ENCODE data around the gene PLSCR5. TPM values are rescaled to one million over a fixed set of nuclear protein-coding genes. Genes with fewer than 3 reads are reported as not detected.

PLSCR5 gene
- total RNA-seq, 2 experiments from 2014 or later, result not detected

DNA sequence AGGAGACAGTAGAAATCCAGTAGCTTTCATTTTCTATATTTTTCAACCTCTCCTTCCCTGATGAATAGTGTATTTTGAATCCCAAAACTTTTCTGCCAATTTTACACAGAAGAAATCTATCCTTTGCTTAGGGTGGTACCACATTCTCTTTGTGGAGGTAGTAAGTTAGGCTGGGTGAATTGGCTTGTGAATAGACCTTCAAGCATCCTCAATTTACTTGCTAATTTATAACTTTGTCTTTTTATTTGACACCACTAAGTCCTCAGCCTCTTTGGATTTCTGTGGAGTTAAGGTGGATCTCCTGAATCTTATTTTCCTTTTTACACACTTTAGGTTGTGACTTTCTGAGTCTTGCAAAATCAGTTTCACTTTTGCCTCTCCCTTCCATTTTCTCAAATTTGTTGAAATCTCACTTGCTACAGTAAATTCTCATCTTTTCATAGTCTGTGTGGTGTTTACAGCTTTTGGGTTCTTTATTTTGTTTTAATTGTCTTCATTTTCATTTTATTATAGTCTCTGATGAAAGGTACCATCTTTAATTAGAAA, 55.0 kb downstream of the PLSCR5 start:
- Mint-ChIP-seq H3K4me1 (peaks cover 72% of the 10 kb centered on the region), H3K36me3 (ENCODE audit: low read depth) (peaks cover 5% of the 10 kb centered on the region), H3K27ac (peak overlapping the region; percentile 69), H3K27me3 (peaks cover 4% of the 10 kb centered on the region), H3K4me3 (peak overlapping the region; percentile 60), H3K9me3 (no peaks in the 10 kb centered on the region)
- ChIA-PET CTCF (no interaction called here), POLR2A (interaction anchor here (1.0 kb wide), 1 partner anchor 44 kb away, joined by 3 read pairs; no protein-coding TSS in a partner anchor)
- DNase-seq, result no peak

DNA sequence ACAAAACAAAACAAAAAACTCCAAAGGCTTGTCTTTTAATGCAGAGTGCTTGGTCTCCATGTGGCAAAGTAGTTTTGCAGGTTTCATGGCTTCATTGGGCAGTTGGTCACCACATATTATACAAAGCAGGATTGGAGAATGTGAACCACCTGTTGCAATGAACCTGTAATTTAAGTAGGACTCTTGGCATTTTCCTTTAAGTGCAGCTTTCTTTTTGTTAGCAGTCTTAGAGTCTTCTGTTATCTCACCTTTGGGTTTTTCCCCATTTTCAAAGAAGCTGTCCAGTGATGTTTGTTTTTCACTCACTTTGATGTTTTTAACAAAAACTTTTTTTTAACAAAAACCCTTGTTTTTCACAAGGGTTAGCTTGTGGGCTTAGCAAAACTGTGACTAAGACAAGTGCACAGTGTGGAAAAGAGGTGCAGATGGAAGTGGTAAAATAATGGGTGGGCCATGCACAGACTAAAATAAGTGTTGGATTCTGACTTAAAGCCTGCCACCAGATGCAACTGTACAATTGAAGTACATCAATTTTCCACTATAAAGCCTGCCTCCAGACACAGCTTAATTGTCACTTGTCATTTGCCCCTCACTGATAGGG, 57.8 kb downstream of the PLSCR5 start:
- CTCF ChIA-PET, result interaction anchor here (1.0 to 1.2 kb wide), 2 partner anchors 9 to 30 kb away, joined by 3 read pairs; no protein-coding TSS in a partner anchor
- Mint-ChIP-seq H3K36me3 (ENCODE audit: low read depth) (peaks cover 27% of the 10 kb centered on the region), H3K9me3 (no peaks in the 10 kb centered on the region), H3K27me3 (no peaks in the 10 kb centered on the region), H3K4me1 (peaks cover 64% of the 10 kb centered on the region), H3K4me3 (no peak overlapping the region), H3K27ac (peak overlapping the region; percentile 74)
- POLR2A ChIA-PET, result no interaction called here
- no peak for DNase-seq

GRCh38 chr3:146546366-146546965, 58.7 kb downstream of the PLSCR5 start:
- H3K27ac Mint-ChIP-seq, result peak overlapping the region; percentile 74
- no peaks in the 10 kb centered on the region for H3K27me3 Mint-ChIP-seq
- H3K4me1 Mint-ChIP-seq, result peaks cover 72% of the 10 kb centered on the region
- H3K36me3 Mint-ChIP-seq (ENCODE audit: low read depth), result peaks cover 35% of the 10 kb centered on the region
- peak overlapping the region; percentile 11 for H3K4me3 Mint-ChIP-seq
- ChIA-PET POLR2A (no interaction called here), CTCF (interaction anchor here (1.0 to 1.4 kb wide), 3 partner anchors 10 to 91 kb away, joined by 3 read pairs; no protein-coding TSS in a partner anchor)
- no peaks in the 10 kb centered on the region for H3K9me3 Mint-ChIP-seq
- peak; percentile 23 for DNase-seq

DNA sequence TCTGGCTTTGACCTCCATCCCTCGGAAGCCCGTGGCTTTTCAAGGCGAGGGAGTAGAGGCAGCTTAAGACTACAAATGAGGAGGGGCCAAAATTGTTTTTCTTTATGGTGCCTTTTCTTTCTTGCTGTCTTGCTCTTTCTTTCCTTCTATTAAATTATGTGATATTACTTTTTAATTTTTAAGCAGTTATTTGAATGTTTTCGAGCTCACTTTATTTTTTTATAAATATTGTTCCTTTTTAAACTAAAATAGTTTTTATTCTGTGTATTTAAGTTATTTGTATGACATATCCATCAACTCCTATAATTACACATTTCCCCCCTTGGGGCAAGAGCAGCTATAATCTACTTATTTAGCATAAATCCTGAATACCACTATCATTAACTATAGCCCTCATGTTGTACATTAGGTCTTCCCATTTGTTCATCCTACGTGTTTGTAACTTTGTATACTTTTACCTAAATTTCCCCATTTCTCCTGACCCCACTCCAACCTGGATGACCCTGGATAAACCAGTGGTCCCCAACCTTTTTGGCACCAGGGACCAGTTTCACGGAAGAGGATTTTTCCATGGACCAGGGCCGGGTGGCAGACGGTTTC, 60.1 kb downstream of the PLSCR5 start:
- Mint-ChIP-seq H3K27me3 (no peaks in the 10 kb centered on the region), H3K36me3 (ENCODE audit: low read depth) (peaks cover 45% of the 10 kb centered on the region), H3K9me3 (no peaks in the 10 kb centered on the region), H3K4me3 (peak overlapping the region; percentile 90), H3K27ac (peak overlapping the region; percentile 94), H3K4me1 (peaks cover 72% of the 10 kb centered on the region)
- CTCF ChIA-PET, result interaction anchor here (0.8 to 1.6 kb wide), 3 partner anchors 12 to 355 kb away, joined by 3 to 5 read pairs (median 4); no protein-coding TSS in a partner anchor
- no peak for DNase-seq
- POLR2A ChIA-PET, result interaction anchor here (0.7 to 2.4 kb wide), 5 partner anchors 9 to 76 kb away, joined by 3 to 11 read pairs (median 7); partner anchors contain the start of gene PLSCR2

- Mint-ChIP-seq H3K36me3 (ENCODE audit: low read depth) (peaks cover 51% of the 10 kb centered on the region), H3K27ac (peak within 1 kb of the TSS; percentile 94), H3K27me3 (no peaks in the 10 kb centered on the region), H3K4me3 (peak within 1 kb of the TSS; percentile 90), H3K4me1 (peaks cover 74% of the 10 kb centered on the region), H3K9me3 (no peaks in the 10 kb centered on the region)
- CTCF ChIA-PET, result interaction anchor here (0.8 to 1.6 kb wide), 7 partner anchors 12 to 354 kb away, joined by 3 to 5 read pairs (median 4); no protein-coding TSS in a partner anchor
- peak; percentile 92 for DNase-seq
- POLR2A ChIA-PET, result interaction anchor here (0.7 to 2.4 kb wide), 8 partner anchors 9 to 80 kb away, joined by 3 to 11 read pairs (median 6); partner anchors contain the start of gene PLSCR2
These were observed 60.9 kb downstream of the PLSCR5 start, which contains the start of gene PLSCR1 for GRCh38 chr3:146544002-146544928. TSS of gene PLSCR1 (minus strand) at chr3:146544607. CDS start at chr3:146536552, 8,055 bp downstream.

GRCh38 chr3:146543461-146544001, 61.6 kb downstream of the PLSCR5 start:
- ChIA-PET CTCF (interaction anchor here (0.8 to 1.3 kb wide), 4 partner anchors 11 to 51 kb away, joined by 3 to 5 read pairs (median 4); no protein-coding TSS in a partner anchor), POLR2A (interaction anchor here (0.5 to 2.4 kb wide), 7 partner anchors 10 to 79 kb away, joined by 3 to 11 read pairs (median 6); partner anchors contain the start of gene PLSCR2)
- Mint-ChIP-seq H3K4me1 (peaks cover 72% of the 10 kb centered on the region), H3K4me3 (peak overlapping the region; percentile 90), H3K36me3 (ENCODE audit: low read depth) (peaks cover 54% of the 10 kb centered on the region), H3K27ac (peak overlapping the region; percentile 94), H3K9me3 (no peaks in the 10 kb centered on the region), H3K27me3 (no peaks in the 10 kb centered on the region)
- DNase-seq, result no peak

- Mint-ChIP-seq H3K27me3 (no peaks in the 10 kb centered on the region), H3K4me3 (peak overlapping the region; percentile 90), H3K9me3 (no peaks in the 10 kb centered on the region), H3K27ac (peak overlapping the region; percentile 94), H3K36me3 (ENCODE audit: low read depth) (peaks cover 58% of the 10 kb centered on the region), H3K4me1 (peaks cover 70% of the 10 kb centered on the region)
- POLR2A ChIA-PET, result interaction anchor here (0.5 to 2.4 kb wide), 7 partner anchors 10 to 78 kb away, joined by 3 to 11 read pairs (median 6); partner anchors contain the start of gene PLSCR2
- CTCF ChIA-PET, result interaction anchor here (1.2 to 1.3 kb wide), 3 partner anchors 11 to 29 kb away, joined by 3 to 5 read pairs (median 4); no protein-coding TSS in a partner anchor
- DNase-seq, result no peak
These were observed 62.2 kb downstream of the PLSCR5 start for GRCh38 chr3:146542978-146543377.

GRCh38 chr3:146542179-146542578, 63.0 kb downstream of the PLSCR5 start:
- CTCF ChIA-PET, result no interaction called here
- DNase-seq, result no peak
- H3K27me3 Mint-ChIP-seq, result no peaks in the 10 kb centered on the region
- H3K36me3 Mint-ChIP-seq (ENCODE audit: low read depth), result peaks cover 64% of the 10 kb centered on the region
- peak overlapping the region; percentile 90 for H3K4me3 Mint-ChIP-seq
- POLR2A ChIA-PET, result interaction anchor here (1.0 to 1.6 kb wide), 3 partner anchors 9 to 12 kb away, joined by 3 to 4 read pairs (median 3); no protein-coding TSS in a partner anchor
- peaks cover 70% of the 10 kb centered on the region for H3K4me1 Mint-ChIP-seq
- peak overlapping the region; percentile 75 for H3K27ac Mint-ChIP-seq
- no peaks in the 10 kb centered on the region for H3K9me3 Mint-ChIP-seq

GRCh38 chr3:146540978-146541377, 64.2 kb downstream of the PLSCR5 start:
- ChIA-PET POLR2A (interaction anchor here (1.0 to 1.6 kb wide), 3 partner anchors 8 to 10 kb away, joined by 3 to 4 read pairs (median 3); no protein-coding TSS in a partner anchor), CTCF (interaction anchor here (0.9 kb wide), 1 partner anchor 36 kb away, joined by 3 read pairs; no protein-coding TSS in a partner anchor)
- no peaks in the 10 kb centered on the region for H3K27me3 Mint-ChIP-seq
- H3K4me3 Mint-ChIP-seq, result peak overlapping the region; percentile 90
- peaks cover 68% of the 10 kb centered on the region for H3K4me1 Mint-ChIP-seq
- no peak for DNase-seq
- H3K9me3 Mint-ChIP-seq, result no peaks in the 10 kb centered on the region
- peak overlapping the region; percentile 17 for H3K27ac Mint-ChIP-seq
- peaks cover 74% of the 10 kb centered on the region for H3K36me3 Mint-ChIP-seq (ENCODE audit: low read depth)

DNA sequence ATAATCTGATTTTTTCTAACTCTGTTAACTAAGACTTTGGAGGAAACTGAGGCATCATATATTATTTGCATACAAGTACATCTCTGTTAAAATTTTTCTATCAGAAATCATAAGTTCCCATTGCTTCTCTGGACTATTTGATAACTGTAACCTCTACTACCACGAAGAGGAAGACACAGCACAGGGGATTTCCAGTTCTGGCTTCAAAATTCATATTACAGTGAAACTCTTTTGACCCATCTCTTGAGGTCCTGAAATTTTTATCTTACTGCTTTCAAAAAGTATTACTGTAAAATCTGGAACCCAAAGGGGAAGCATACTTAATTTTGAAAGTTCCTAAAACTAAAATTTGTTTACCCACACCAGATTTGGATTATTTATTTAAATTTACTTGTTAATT, 64.9 kb downstream of the PLSCR5 start:
- peak overlapping the region; percentile 17 for H3K27ac Mint-ChIP-seq
- H3K4me1 Mint-ChIP-seq, result peaks cover 62% of the 10 kb centered on the region
- POLR2A ChIA-PET, result interaction anchor here (1.3 kb wide), 1 partner anchor 21 kb away, joined by 3 read pairs; no protein-coding TSS in a partner anchor
- H3K36me3 Mint-ChIP-seq (ENCODE audit: low read depth), result peaks cover 74% of the 10 kb centered on the region
- H3K4me3 Mint-ChIP-seq, result peak overlapping the region; percentile 90
- DNase-seq, result no peak
- H3K9me3 Mint-ChIP-seq, result no peaks in the 10 kb centered on the region
- H3K27me3 Mint-ChIP-seq, result no peaks in the 10 kb centered on the region
- CTCF ChIA-PET, result interaction anchor here (0.9 kb wide), 1 partner anchor 37 kb away, joined by 3 read pairs; no protein-coding TSS in a partner anchor

DNA sequence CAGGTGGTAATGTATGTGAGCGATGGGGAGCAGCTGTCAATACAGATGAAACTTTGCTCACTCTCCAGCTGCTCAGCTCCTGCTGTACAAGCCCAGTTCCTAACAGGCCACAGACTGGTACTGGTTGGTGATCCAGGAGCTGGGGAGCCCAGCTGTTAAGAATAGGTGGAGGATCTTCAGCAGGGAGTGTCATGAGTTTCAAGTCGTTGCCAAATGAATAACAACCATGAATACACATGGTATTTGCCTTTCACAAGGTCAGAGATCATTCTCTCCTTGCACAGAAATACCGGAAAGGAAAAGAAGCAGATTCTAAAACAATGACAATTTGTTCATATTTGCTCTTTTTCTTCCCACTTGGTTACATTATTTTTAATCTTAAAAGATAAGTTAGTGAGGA, 65.8 kb downstream of the PLSCR5 start:
- H3K27ac Mint-ChIP-seq, result no peak overlapping the region
- no peaks in the 10 kb centered on the region for H3K27me3 Mint-ChIP-seq
- peaks cover 78% of the 10 kb centered on the region for H3K36me3 Mint-ChIP-seq (ENCODE audit: low read depth)
- H3K9me3 Mint-ChIP-seq, result no peaks in the 10 kb centered on the region
- peak overlapping the region; percentile 38 for H3K4me3 Mint-ChIP-seq
- POLR2A ChIA-PET, result interaction anchor here (1.3 kb wide), 2 partner anchors 9 to 20 kb away, joined by 3 read pairs; no protein-coding TSS in a partner anchor
- no peak for DNase-seq
- peaks cover 65% of the 10 kb centered on the region for H3K4me1 Mint-ChIP-seq
- CTCF ChIA-PET, result no interaction called here

Data from activated CD4-positive, alpha-beta memory T cell treated with anti-CD3 and anti-CD28 coated beads, Interleukin-2, amount 10 ng/mL, durations not matched to agents 7 days and 5 days (primary cell).